Measurements from ENCODE around the gene TXN2.
A peak's percentile ranks its signal among the peaks of the same experiment; 100 is the strongest.
"Not testable (repeated sequence)": the region's sequence is repeated elsewhere in the genome, so short reads cannot be mapped to it uniquely, and the experiment has no call there.

Gene TXN2

GRCh38 chr22:36481393-36482168 is at the start of gene TXN2:
TXN2 (minus strand) TSS chr22:36481640; CDS start chr22:36480837, 803 bp downstream.
- DNase-seq (ENCODE audit: low read depth), result peak; percentile 96

- DNase-seq (ENCODE audit: low read depth), result peak; percentile 93
These were observed 47.6 kb upstream of the TXN2 start, which contains the start of gene EIF3D for GRCh38 chr22:36528795-36529751. EIF3D (minus strand) TSS chr22:36529166; CDS start chr22:36526121, 3,045 bp downstream.

- DNase-seq (ENCODE audit: low read depth), result no peak
These were observed 46.9 kb upstream of the TXN2 start for GRCh38 chr22:36528341-36528740.

GRCh38 chr22:36522662-36523061 is 41.2 kb upstream of the TXN2 start:
- no peak for DNase-seq (ENCODE audit: low read depth)

GRCh38 chr22:36520423-36520822 is 39.0 kb upstream of the TXN2 start:
- no peak for DNase-seq (ENCODE audit: low read depth)

GRCh38 chr22:36519906-36520305 is 38.5 kb upstream of the TXN2 start:
- DNase-seq (ENCODE audit: low read depth), result not testable (repeated sequence)

- no peak for DNase-seq (ENCODE audit: low read depth)
These were observed 33.3 kb upstream of the TXN2 start for GRCh38 chr22:36514766-36515165.

GRCh38 chr22:36512991-36513390 is 31.6 kb upstream of the TXN2 start:
- DNase-seq (ENCODE audit: low read depth), result no peak

GRCh38 chr22:36512333-36512732 is 30.9 kb upstream of the TXN2 start:
- no peak for DNase-seq (ENCODE audit: low read depth)

- no peak for DNase-seq (ENCODE audit: low read depth)
These were observed 29.8 kb upstream of the TXN2 start for GRCh38 chr22:36510966-36511881.

- no peak for DNase-seq (ENCODE audit: low read depth)
These were observed 28.9 kb upstream of the TXN2 start for GRCh38 chr22:36510384-36510783.

GRCh38 chr22:36507518-36508010 is 26.1 kb upstream of the TXN2 start:
- DNase-seq (ENCODE audit: low read depth), result no peak

GRCh38 chr22:36506637-36507517 is 25.4 kb upstream of the TXN2 start, which contains the start of gene FOXRED2:
FOXRED2 (minus strand) TSS chr22:36507040; CDS start chr22:36506422, 618 bp downstream.
- DNase-seq (ENCODE audit: low read depth), result peak; percentile 70

- DNase-seq (ENCODE audit: low read depth), result no peak
These were observed 24.7 kb upstream of the TXN2 start for GRCh38 chr22:36505998-36506635.

GRCh38 chr22:36497910-36498665 is 16.6 kb upstream of the TXN2 start:
- DNase-seq (ENCODE audit: low read depth), result no peak

- no peak for DNase-seq (ENCODE audit: low read depth)
These were observed 12.3 kb upstream of the TXN2 start for GRCh38 chr22:36493690-36494110.

- DNase-seq (ENCODE audit: low read depth), result no peak
These were observed 10.7 kb upstream of the TXN2 start for GRCh38 chr22:36492109-36492508.

GRCh38 chr22:36491155-36491554 is 9.7 kb upstream of the TXN2 start:
- no peak for DNase-seq (ENCODE audit: low read depth)
